Measurements from ENCODE around the gene RNF212B. TPM values are rescaled to one million over a fixed set of nuclear protein-coding genes. Genes with fewer than 3 reads are reported as not detected.

The RNF212B gene
- total and polyA plus RNA-seq, 2 of the 13 experiments (the other 11 are each of a cell fraction or from before 2014, with no cell fraction given), result 0.05 TPM; not detected in 1

GRCh38 chr14:23306412-23307145 is 68.8 kb downstream of the RNF212B start, which contains the start of gene BCL2L2 (continued):
- TF ChIP-seq ZBTB40 (IDR thresholded peaks at IDR 0.05) (no peak), ZBTB40 (CRISPR knock-in tag; IDR thresholded peaks at IDR 0.05) (peak; percentile 90), NR1H2 (CRISPR knock-in tag; IDR thresholded peaks at IDR 0.05; ENCODE audit: borderline replicate concordance, low read depth) (peak; percentile 66; the same call in 1 of the 2 replicates), ZNF446 (CRISPR knock-in tag; IDR thresholded peaks at IDR 0.05) (peak; percentile 91), ZNF430 (CRISPR knock-in tag; IDR thresholded peaks at IDR 0.05) (peak; percentile 95), ETV6 (CRISPR knock-in tag; conservative IDR thresholded peaks at IDR 0.05) (peak; percentile 82; the same call in 1 of the 2 replicates), ZMAT3 (CRISPR knock-in tag; conservative IDR thresholded peaks at IDR 0.05) (no peak; the same call in 1 of the 2 replicates), ZNF800 (CRISPR knock-in tag; IDR thresholded peaks at IDR 0.05) (peak; percentile 54; the same call in 1 of the 2 replicates), ZNF772 (CRISPR knock-in tag; IDR thresholded peaks at IDR 0.05) (peak; percentile 70; the same call in 1 of the 2 replicates), GABPA (IDR thresholded peaks at IDR 0.05; ENCODE audit: low read depth, low read length) (no peak), GABPA (CRISPR knock-in tag; IDR thresholded peaks at IDR 0.05; ENCODE audit: low read depth) (no peak), CEBPB (IDR thresholded peaks at IDR 0.05; ENCODE audit: borderline replicate concordance, low read depth, low read length) (no peak), TBL1XR1 (IDR thresholded peaks at IDR 0.05; ENCODE audit: borderline replicate concordance, low read length, partially characterized antibody) (peak; percentile 64), PAWR (CRISPR knock-in tag; IDR thresholded peaks at IDR 0.05; ENCODE audit: borderline replicate concordance) (peak; percentile 69; the same call in 1 of the 2 replicates), CSRNP1 (CRISPR knock-in tag; IDR thresholded peaks at IDR 0.05) (peak; percentile 86), E2F5 (CRISPR knock-in tag; conservative IDR thresholded peaks at IDR 0.05) (peak; percentile 6; the same call in 1 of the 2 replicates)

All from HepG2 (cell line).